SJCRH30 (cell line): Measurements from ENCODE around the gene GPC1. TPM values are rescaled to one million over a fixed set of nuclear protein-coding genes. Genes with fewer than 3 reads are reported as not detected.

Experiments
- DNase-seq, 2 experiments: peaks; one replicate each; pipeline ENCODE4 v3.0.0-alpha.2; 2015 to 2020
- H3K27ac ChIP-seq: fragments of 250-450 bp; sonication (Bioruptor Pico); 2 replicates; pipeline ENCODE4 v1.5.1; 2020; ENCODE audit warnings: mild to moderate bottlenecking, moderate library complexity
- H3K27me3 ChIP-seq: fragments of 250-450 bp; sonication (Bioruptor Pico); 2 replicates; pipeline ENCODE4 v1.5.1; 2020; ENCODE audit warnings: mild to moderate bottlenecking, moderate library complexity
- H3K36me3 ChIP-seq: fragments of 250-450 bp; sonication (Bioruptor Pico); 2 replicates; pipeline ENCODE4 v1.5.1; 2020; ENCODE audit warnings: mild to moderate bottlenecking, moderate library complexity
- H3K4me1 ChIP-seq: fragments of 250-450 bp; sonication (Bioruptor Pico); 2 replicates; pipeline ENCODE4 v1.5.1; 2020; ENCODE audit warnings: mild to moderate bottlenecking, moderate library complexity
- H3K4me3 ChIP-seq: fragments of 250-450 bp; sonication (Bioruptor Pico); 2 replicates; pipeline ENCODE4 v1.5.1; 2020; ENCODE audit warnings: mild to moderate bottlenecking, moderate library complexity
- H3K9me3 ChIP-seq: fragments of 250-450 bp; sonication (Bioruptor Pico); replicated peaks from 2 replicates; pipeline ENCODE4 v1.5.1; 2020; ENCODE audit warnings: mild to moderate bottlenecking, moderate library complexity
- total RNA-seq: library from RNA; depleted of rRNA; stranded (reverse); fragments of >200 nt; shearing (Covaris generic); gene quantifications from 2 replicates; pipeline ENCODE4 v1.2.3, GENCODE V29; 2014

The GPC1 gene
- total RNA-seq, 1 experiment from 2014 or later, result 78.1 TPM

GRCh38 chr2:240447331-240447730 is 11.9 kb downstream of the GPC1 start:
- H3K4me1 ChIP-seq, result peaks cover 31% of the 10 kb centered on the region
- H3K36me3 ChIP-seq, result peaks cover 21% of the 10 kb centered on the region
- no peaks in the 10 kb centered on the region for H3K9me3 ChIP-seq
- no peaks in the 10 kb centered on the region for H3K27me3 ChIP-seq
- no peak for DNase-seq
- no peak overlapping the region for H3K4me3 ChIP-seq
- H3K27ac ChIP-seq, result no peak overlapping the region

DNA sequence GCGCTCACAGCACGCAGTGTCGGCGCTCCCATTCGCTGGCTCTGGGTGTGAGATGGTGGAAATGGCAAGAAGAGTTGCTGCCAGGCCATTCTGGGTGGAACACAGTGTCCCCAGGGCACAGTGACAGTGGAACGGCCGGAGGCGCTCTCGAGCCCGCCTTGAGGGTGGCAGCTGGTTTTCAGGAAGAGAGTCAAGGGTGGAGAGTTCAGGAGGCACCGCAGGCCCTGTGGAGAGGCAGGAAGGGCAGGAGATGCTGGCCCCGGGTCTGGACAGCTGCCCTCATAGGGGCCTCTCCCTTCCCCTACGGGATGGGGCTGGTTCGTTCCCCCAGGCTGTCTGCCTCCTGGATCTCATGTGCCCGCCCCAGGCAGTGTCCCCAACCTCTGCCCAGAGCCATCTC is 12.5 kb downstream of the GPC1 start:
- Histone ChIP-seq H3K4me1 (peaks cover 25% of the 10 kb centered on the region), H3K9me3 (no peaks in the 10 kb centered on the region), H3K36me3 (peaks cover 21% of the 10 kb centered on the region), H3K27me3 (no peaks in the 10 kb centered on the region), H3K4me3 (no peak overlapping the region), H3K27ac (no peak overlapping the region)
- no peak for DNase-seq

GRCh38 chr2:240448387-240449274 is 13.2 kb downstream of the GPC1 start:
- Histone ChIP-seq H3K4me1 (peaks cover 18% of the 10 kb centered on the region), H3K27me3 (no peaks in the 10 kb centered on the region), H3K36me3 (peaks cover 21% of the 10 kb centered on the region), H3K4me3 (no peak overlapping the region), H3K27ac (no peak overlapping the region), H3K9me3 (no peaks in the 10 kb centered on the region)
- no peak for DNase-seq

DNA sequence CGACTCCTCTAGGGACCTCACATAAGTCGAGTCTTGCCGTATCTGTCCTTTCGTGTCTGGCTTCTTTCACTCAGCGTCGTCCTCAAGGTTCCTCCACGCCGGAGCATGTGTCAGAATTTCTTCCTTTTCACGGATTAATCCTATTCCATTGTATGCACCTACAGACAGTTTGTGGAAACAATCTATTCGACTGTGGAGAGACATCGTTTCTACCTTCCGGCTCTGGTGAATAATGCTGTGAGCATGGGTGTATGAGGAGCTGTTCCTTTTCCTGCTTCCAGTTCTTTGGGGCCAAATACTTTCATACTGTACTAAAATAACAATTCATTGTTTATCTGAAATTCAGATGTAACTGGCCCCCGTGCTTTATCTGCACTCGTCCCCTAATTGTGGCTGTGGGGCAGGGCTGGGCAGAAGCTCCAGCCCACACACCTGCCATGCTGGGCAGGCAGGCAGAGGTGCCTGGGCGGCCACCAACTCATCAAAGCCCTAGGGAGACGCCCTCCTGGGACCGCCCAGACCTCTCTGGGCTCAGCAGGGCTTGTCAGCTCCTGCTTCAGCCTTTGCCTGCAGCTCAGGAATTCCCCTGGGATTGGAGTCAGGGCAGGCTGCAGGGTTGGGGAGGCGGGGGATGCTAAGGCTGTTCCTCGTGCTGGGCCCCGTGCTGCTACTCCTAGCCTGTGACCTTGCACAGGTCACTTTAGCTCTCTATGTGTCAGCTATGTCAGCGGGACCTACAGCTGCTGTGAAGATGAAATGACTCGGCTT is 14.5 kb downstream of the GPC1 start:
- peak; percentile 64 to 69 for DNase-seq
- peaks cover 23% of the 10 kb centered on the region for H3K4me1 ChIP-seq
- peaks cover 16% of the 10 kb centered on the region for H3K36me3 ChIP-seq

DNA sequence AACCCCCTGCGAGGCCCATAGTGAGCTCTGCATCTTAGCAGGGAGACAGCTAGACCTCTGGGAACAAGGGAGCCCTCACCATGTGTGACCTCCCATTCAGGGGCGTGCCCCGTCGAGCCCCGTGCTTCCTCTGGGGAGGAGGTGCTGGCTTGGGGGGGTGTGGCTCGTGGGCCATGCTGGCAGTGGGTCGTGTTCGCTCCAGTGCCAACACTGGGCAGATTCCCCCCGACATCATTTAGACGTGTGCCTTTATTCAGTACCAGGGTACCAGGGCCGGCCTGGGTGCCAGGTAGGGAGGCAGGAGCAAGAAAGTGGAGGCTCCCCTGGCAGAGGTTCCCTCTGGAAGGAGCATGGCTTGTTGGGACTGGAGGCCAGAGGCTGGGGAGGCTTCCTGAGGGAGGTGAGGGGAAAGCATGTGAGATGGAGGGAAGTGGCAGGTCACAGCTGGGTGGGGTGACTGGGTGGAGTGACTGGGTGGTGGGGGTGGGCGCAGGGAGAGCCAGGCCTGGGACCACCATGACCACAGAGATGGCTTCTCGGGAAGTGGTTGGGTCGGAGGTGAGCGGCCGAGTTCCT is 15.2 kb downstream of the GPC1 start:
- H3K9me3 ChIP-seq, result no peaks in the 10 kb centered on the region
- no peak overlapping the region; the same call in 1 of the 2 replicates for H3K27ac ChIP-seq
- peaks cover 10% of the 10 kb centered on the region; the same call in 1 of the 2 replicates for H3K36me3 ChIP-seq
- H3K4me1 ChIP-seq, result peaks cover 30% of the 10 kb centered on the region
- H3K4me3 ChIP-seq, result no peak overlapping the region
- no peaks in the 10 kb centered on the region for H3K27me3 ChIP-seq
- DNase-seq, result no peak

More for the DNA sequence above, 14.5 kb downstream of the GPC1 start:
- H3K27ac ChIP-seq, result no peak overlapping the region; the same call in 1 of the 2 replicates
- H3K9me3 ChIP-seq, result no peaks in the 10 kb centered on the region
- no peak overlapping the region for H3K4me3 ChIP-seq
- no peaks in the 10 kb centered on the region for H3K27me3 ChIP-seq

- no peaks in the 10 kb centered on the region for H3K9me3 ChIP-seq
- H3K27ac ChIP-seq, result no peak overlapping the region
- peaks cover 4% of the 10 kb centered on the region; the same call in 1 of the 2 replicates for H3K36me3 ChIP-seq
- peaks cover 30% of the 10 kb centered on the region for H3K4me1 ChIP-seq
- H3K4me3 ChIP-seq, result no peak overlapping the region
- no peak for DNase-seq
- H3K27me3 ChIP-seq, result no peaks in the 10 kb centered on the region
These were observed 15.7 kb downstream of the GPC1 start for GRCh38 chr2:240451108-240451611.

GRCh38 chr2:240451791-240452461 is 16.5 kb downstream of the GPC1 start:
- Histone ChIP-seq H3K27ac (no peak overlapping the region), H3K9me3 (no peaks in the 10 kb centered on the region), H3K4me1 (peaks cover 36% of the 10 kb centered on the region), H3K27me3 (no peaks in the 10 kb centered on the region), H3K4me3 (no peak overlapping the region), H3K36me3 (no peaks in the 10 kb centered on the region)
- DNase-seq, result no peak

DNA sequence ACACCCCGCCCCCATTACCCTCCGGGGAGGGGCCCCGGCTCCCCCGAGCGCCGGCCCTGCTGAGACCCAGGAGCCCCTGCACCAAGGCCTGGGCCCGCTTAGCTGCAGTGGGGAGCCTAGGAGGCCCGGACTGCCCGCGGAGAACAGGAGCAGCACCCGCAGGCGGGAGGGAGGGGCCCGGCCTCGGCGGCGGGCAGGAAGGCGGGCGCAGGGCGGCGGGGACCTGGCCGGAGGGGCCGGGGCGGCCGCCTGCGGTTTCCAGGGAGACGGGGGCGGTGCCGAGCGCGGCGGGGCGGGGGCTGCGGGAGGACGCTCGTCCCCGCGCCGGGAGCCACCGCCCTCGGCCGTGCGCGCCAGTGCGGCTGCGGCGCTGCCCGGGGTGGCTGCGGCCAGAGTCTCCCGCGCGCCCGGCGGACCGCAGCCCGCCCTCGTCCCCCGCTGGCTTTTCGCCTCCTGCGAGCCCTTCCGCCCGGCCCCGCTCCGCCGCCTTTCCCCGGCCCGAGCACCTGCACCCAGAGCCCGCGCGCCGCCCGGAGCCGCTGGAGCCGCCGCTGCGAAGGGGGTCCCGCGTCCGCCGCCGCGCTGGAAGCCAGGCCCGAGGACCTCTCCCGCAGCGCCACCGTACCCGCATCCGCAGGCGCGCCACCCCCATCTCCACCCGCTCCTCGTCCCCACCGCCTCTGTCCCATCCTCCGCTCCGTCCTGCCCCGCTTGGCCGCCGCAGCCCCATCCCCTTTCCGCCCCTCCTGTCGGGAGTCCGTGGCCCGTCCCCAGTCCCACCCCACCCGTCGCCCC is 17.2 kb downstream of the GPC1 start:
- Histone ChIP-seq H3K27me3 (no peaks in the 10 kb centered on the region), H3K4me3 (no peak overlapping the region), H3K36me3 (no peaks in the 10 kb centered on the region), H3K9me3 (no peaks in the 10 kb centered on the region), H3K27ac (no peak overlapping the region), H3K4me1 (peaks cover 43% of the 10 kb centered on the region)
- no peak for DNase-seq

DNA sequence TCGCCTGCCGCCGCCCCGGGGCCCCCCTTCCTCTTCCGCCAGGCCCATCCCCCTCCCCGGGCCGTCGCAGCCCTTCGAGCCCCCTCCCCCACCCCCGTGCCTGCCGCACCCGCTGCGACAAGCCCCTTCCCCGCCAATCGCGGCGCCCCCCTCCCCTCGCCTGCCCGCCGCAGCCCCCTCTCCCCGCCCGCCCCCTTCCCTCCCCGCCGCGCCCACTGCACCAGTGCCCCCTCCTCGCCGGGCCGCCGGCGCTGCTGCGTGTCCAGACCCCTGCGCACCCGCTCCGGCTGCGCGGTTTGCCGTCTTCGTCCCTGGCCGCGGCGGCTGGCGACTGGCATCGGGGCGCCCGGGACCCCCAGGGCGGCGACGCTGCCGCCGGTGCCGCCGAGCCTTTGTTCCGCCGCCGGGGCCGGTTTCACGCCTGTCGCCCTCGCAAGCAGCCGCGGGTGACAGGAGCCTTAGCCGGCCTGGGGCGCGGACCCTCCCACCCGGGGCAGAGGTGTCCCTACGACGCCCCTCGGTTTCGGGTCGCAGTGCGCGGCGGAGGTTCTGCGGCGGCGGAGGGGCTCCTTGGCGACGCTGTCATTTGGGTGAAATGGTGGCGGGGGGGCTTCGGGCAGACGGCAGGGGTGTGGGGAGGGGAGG is 18.1 kb downstream of the GPC1 start:
- H3K36me3 ChIP-seq, result no peaks in the 10 kb centered on the region
- DNase-seq, result no peak
- no peaks in the 10 kb centered on the region for H3K27me3 ChIP-seq
- peaks cover 52% of the 10 kb centered on the region for H3K4me1 ChIP-seq
- no peak overlapping the region for H3K27ac ChIP-seq
- H3K9me3 ChIP-seq, result no peaks in the 10 kb centered on the region
- H3K4me3 ChIP-seq, result no peak overlapping the region

GRCh38 chr2:240454106-240454901 is 18.8 kb downstream of the GPC1 start:
- no peaks in the 10 kb centered on the region for H3K9me3 ChIP-seq
- H3K27me3 ChIP-seq, result no peaks in the 10 kb centered on the region
- no peak overlapping the region for H3K27ac ChIP-seq
- DNase-seq, result no peak
- H3K4me3 ChIP-seq, result no peak overlapping the region
- H3K36me3 ChIP-seq, result no peaks in the 10 kb centered on the region
- peaks cover 60% of the 10 kb centered on the region for H3K4me1 ChIP-seq

- DNase-seq, result no peak
- Histone ChIP-seq H3K4me3 (no peak overlapping the region), H3K27me3 (no peaks in the 10 kb centered on the region), H3K9me3 (no peaks in the 10 kb centered on the region), H3K4me1 (peaks cover 60% of the 10 kb centered on the region), H3K27ac (no peak overlapping the region), H3K36me3 (no peaks in the 10 kb centered on the region)
These were observed 19.8 kb downstream of the GPC1 start for GRCh38 chr2:240455272-240455646.

- H3K36me3 ChIP-seq, result no peaks in the 10 kb centered on the region; the same call in 1 of the 2 replicates
- H3K9me3 ChIP-seq, result no peaks in the 10 kb centered on the region
- no peak overlapping the region for H3K4me3 ChIP-seq
- H3K27ac ChIP-seq, result no peak overlapping the region
- H3K4me1 ChIP-seq, result peaks cover 60% of the 10 kb centered on the region
- peak; percentile 39 to 54 for DNase-seq
- no peaks in the 10 kb centered on the region for H3K27me3 ChIP-seq
These were observed 20.4 kb downstream of the GPC1 start for GRCh38 chr2:240455647-240456446.
